HepG2 (cell line): Measurements from ENCODE around the gene HKDC1.

Experiments
- EZH2 ChIP-seq: conservative IDR thresholded peaks from 2 replicates; pipeline ENCODE4 v1.6.1; 2012; ENCODE audit warnings: mild to moderate bottlenecking, low read depth, low read length, moderate library complexity
- FOSL2 ChIP-seq: sonication (generic); formaldehyde crosslinking; IDR thresholded peaks from 2 replicates; pipeline ENCODE4 v1.4.0; 2020; ENCODE audit warnings: missing genetic modification reagents
- KAT7 ChIP-seq: IDR thresholded peaks from 2 replicates; pipeline ENCODE4 v1.6.1; 2018; ENCODE audit warnings: borderline replicate concordance, missing compliant biosample characterization
- RXRA ChIP-seq: sonication (generic); formaldehyde crosslinking; IDR thresholded peaks from 2 replicates; pipeline ENCODE4 v1.5.1; 2020; ENCODE audit warnings: missing genetic modification reagents
- SMARCC2 ChIP-seq: fragments of 450-650 bp; IDR thresholded peaks from 2 replicates; pipeline ENCODE4 v1.6.1; 2017; ENCODE audit warnings: antibody characterized with exemption, mild to moderate bottlenecking
- TAF15 ChIP-seq: fragments of 200-400 bp; formaldehyde crosslinking; IDR thresholded peaks from one replicate; pipeline ENCODE4 v1.6.1; 2018; ENCODE audit warnings: mild to moderate bottlenecking, low read depth, low read length; ENCODE audit not compliant: poor library complexity, severe bottlenecking
- ZBTB21 ChIP-seq: sonication (generic); formaldehyde crosslinking; IDR thresholded peaks from 2 replicates; pipeline ENCODE4 v1.4.0; 2020; ENCODE audit warnings: missing genetic modification reagents
- ZMAT5 ChIP-seq: sonication (generic); formaldehyde crosslinking; IDR thresholded peaks from 2 replicates; pipeline ENCODE4 v1.5.0; 2020; ENCODE audit warnings: mild to moderate bottlenecking, low read depth, missing genetic modification reagents, borderline replicate concordance
- ZNF326 ChIP-seq: sonication (generic); formaldehyde crosslinking; IDR thresholded peaks from 2 replicates; pipeline ENCODE4 v1.4.0; 2020; ENCODE audit warnings: missing genetic modification reagents, borderline replicate concordance
- ZNF678 ChIP-seq: sonication (generic); formaldehyde crosslinking; IDR thresholded peaks from 2 replicates; pipeline ENCODE4 v1.4.0; 2020; ENCODE audit warnings: mild to moderate bottlenecking, missing genetic modification reagents
- TF ChIP-seq, protein P1 (sequence below): sonication (generic); formaldehyde crosslinking; IDR thresholded peaks from 2 replicates; pipeline ENCODE4 v1.5.0; 2020; ENCODE audit warnings: mild to moderate bottlenecking, missing genetic modification reagents, moderate library complexity
- TF ChIP-seq, protein P2 (sequence below): sonication (generic); formaldehyde crosslinking; IDR thresholded peaks from 2 replicates; pipeline ENCODE4 v1.8.1; 2023; ENCODE audit warnings: mild to moderate bottlenecking, missing genetic modification reagents, borderline replicate concordance

- no peak for TF ChIP-seq ZMAT5 (CRISPR knock-in tag)
- TF ChIP-seq ZNF678 (CRISPR knock-in tag), result no peak
- no peak for TF ChIP-seq EZH2
- TF ChIP-seq, protein P1, sequence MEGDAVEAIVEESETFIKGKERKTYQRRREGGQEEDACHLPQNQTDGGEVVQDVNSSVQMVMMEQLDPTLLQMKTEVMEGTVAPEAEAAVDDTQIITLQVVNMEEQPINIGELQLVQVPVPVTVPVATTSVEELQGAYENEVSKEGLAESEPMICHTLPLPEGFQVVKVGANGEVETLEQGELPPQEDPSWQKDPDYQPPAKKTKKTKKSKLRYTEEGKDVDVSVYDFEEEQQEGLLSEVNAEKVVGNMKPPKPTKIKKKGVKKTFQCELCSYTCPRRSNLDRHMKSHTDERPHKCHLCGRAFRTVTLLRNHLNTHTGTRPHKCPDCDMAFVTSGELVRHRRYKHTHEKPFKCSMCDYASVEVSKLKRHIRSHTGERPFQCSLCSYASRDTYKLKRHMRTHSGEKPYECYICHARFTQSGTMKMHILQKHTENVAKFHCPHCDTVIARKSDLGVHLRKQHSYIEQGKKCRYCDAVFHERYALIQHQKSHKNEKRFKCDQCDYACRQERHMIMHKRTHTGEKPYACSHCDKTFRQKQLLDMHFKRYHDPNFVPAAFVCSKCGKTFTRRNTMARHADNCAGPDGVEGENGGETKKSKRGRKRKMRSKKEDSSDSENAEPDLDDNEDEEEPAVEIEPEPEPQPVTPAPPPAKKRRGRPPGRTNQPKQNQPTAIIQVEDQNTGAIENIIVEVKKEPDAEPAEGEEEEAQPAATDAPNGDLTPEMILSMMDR (CRISPR knock-in tag), result no peak
- TF ChIP-seq TAF15, result no peak
- no peak for TF ChIP-seq ZBTB21 (CRISPR knock-in tag)
- no peak for TF ChIP-seq RXRA (CRISPR knock-in tag)
- TF ChIP-seq, protein P2, sequence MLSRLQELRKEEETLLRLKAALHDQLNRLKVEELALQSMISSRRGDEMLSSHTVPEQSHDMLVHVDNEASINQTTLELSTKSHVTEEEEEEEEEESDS (CRISPR knock-in tag), result no peak
- no peak for TF ChIP-seq ZNF326 (CRISPR knock-in tag)
- TF ChIP-seq FOSL2 (CRISPR knock-in tag), result no peak
- no peak for TF ChIP-seq SMARCC2
- no peak for TF ChIP-seq KAT7
These were observed 6.9 kb downstream of the HKDC1 start for GRCh38 chr10:69226919-69227450.
